ENCODE results near the gene ZC2HC1B.

Gene ZC2HC1B

GRCh38 chr6:143963158-143963919 lies 99.1 kb downstream of the ZC2HC1B start:
- DNase-seq (ENCODE audit: low read depth): no peak

- no peak for DNase-seq (ENCODE audit: low read depth)
Measured at GRCh38 chr6:143964674-143965081, 100.4 kb downstream of the ZC2HC1B start.

- DNase-seq (ENCODE audit: low read depth): no peak
Measured at GRCh38 chr6:143965503-143966171, 101.4 kb downstream of the ZC2HC1B start.

GRCh38 chr6:143966312-143966711 lies 102.0 kb downstream of the ZC2HC1B start:
- no peak for DNase-seq (ENCODE audit: low read depth)

- DNase-seq (ENCODE audit: low read depth): no peak
Measured at GRCh38 chr6:143967706-143968376, 103.6 kb downstream of the ZC2HC1B start.

- DNase-seq (ENCODE audit: low read depth): no peak
Measured at GRCh38 chr6:143969077-143969476, 104.8 kb downstream of the ZC2HC1B start.

- no peak for DNase-seq (ENCODE audit: low read depth)
Measured at GRCh38 chr6:143970456-143971218, 106.4 kb downstream of the ZC2HC1B start.

- DNase-seq (ENCODE audit: low read depth): no peak
Measured at GRCh38 chr6:143971482-143972205, 107.4 kb downstream of the ZC2HC1B start.

GRCh38 chr6:143973097-143973966 lies 109.1 kb downstream of the ZC2HC1B start:
- no peak for DNase-seq (ENCODE audit: low read depth)

GRCh38 chr6:143974089-143974488 lies 109.8 kb downstream of the ZC2HC1B start:
- no peak for DNase-seq (ENCODE audit: low read depth)

GRCh38 chr6:143976806-143977349 lies 112.6 kb downstream of the ZC2HC1B start:
- DNase-seq (ENCODE audit: low read depth): no peak

GRCh38 chr6:143980921-143981320 lies 116.6 kb downstream of the ZC2HC1B start:
- DNase-seq (ENCODE audit: low read depth): no peak

- no peak for DNase-seq (ENCODE audit: low read depth)
Measured at GRCh38 chr6:143982968-143983367, 118.7 kb downstream of the ZC2HC1B start.

- DNase-seq (ENCODE audit: low read depth): no peak
Measured at GRCh38 chr6:143984666-143985065, 120.4 kb downstream of the ZC2HC1B start.

- no peak for DNase-seq (ENCODE audit: low read depth)
Measured at GRCh38 chr6:143986463-143987065, 122.3 kb downstream of the ZC2HC1B start.

All from stimulated activated CD4-positive, alpha-beta T cell treated with anti-CD3 and anti-CD28 coated beads, Interleukin-2, amount 100 ng/mL, for 4 hours (primary cell).